ENCODE results near the gene LSAMP.
A peak's percentile ranks its signal among the peaks of the same experiment; 100 is the strongest.

Gene LSAMP

GRCh38 chr3:116160594-116160993, 284.7 kb downstream of the LSAMP start:
- no peak for DNase-seq

- DNase-seq, result peak; percentile 92
Measured at GRCh38 chr3:116155841-116156240, 289.4 kb downstream of the LSAMP start.

GRCh38 chr3:116154389-116154788, 290.9 kb downstream of the LSAMP start:
- peak; percentile 24 for DNase-seq

GRCh38 chr3:116153174-116153573, 292.1 kb downstream of the LSAMP start:
- peak; percentile 23 for DNase-seq

GRCh38 chr3:116150655-116151167, 294.6 kb downstream of the LSAMP start:
- DNase-seq, result no peak

- peak; percentile 91 for DNase-seq
Measured at GRCh38 chr3:116148881-116149851, 296.1 kb downstream of the LSAMP start.

GRCh38 chr3:116145613-116146012, 299.7 kb downstream of the LSAMP start:
- DNase-seq, result no peak

- DNase-seq, result peak; percentile 15
Measured at GRCh38 chr3:116141724-116142123, 303.6 kb downstream of the LSAMP start.

- peak; percentile 73 for DNase-seq
Measured at GRCh38 chr3:116140100-116140689, 305.1 kb downstream of the LSAMP start.

- peak; percentile 36 for DNase-seq
Measured at GRCh38 chr3:116139641-116140040, 305.6 kb downstream of the LSAMP start.

- peak; percentile 80 for DNase-seq
Measured at GRCh38 chr3:116135457-116136085, 309.7 kb downstream of the LSAMP start.

- DNase-seq, result peak; percentile 79
Measured at GRCh38 chr3:116129187-116129946, 315.9 kb downstream of the LSAMP start.

GRCh38 chr3:116127464-116127863, 317.8 kb downstream of the LSAMP start:
- no peak for DNase-seq

GRCh38 chr3:116124166-116124565, 321.1 kb downstream of the LSAMP start:
- no peak for DNase-seq

GRCh38 chr3:116118475-116119169, 326.7 kb downstream of the LSAMP start:
- no peak for DNase-seq

- DNase-seq, result no peak
Measured at GRCh38 chr3:116114586-116114985, 330.7 kb downstream of the LSAMP start.

- DNase-seq, result no peak
Measured at GRCh38 chr3:116112696-116113095, 332.6 kb downstream of the LSAMP start.

- peak; percentile 44 for DNase-seq
Measured at GRCh38 chr3:116111765-116112164, 333.5 kb downstream of the LSAMP start.

- DNase-seq, result no peak
Measured at GRCh38 chr3:116103868-116104530, 341.3 kb downstream of the LSAMP start.

- DNase-seq, result peak; percentile 2
Measured at GRCh38 chr3:116102037-116102436, 343.2 kb downstream of the LSAMP start.

GRCh38 chr3:116097226-116097625, 348.1 kb downstream of the LSAMP start:
- peak; percentile 11 for DNase-seq

Measured in NCI-H69 (cell line).